Immature natural killer cell (primary cell): ENCODE data around the gene SPTLC2. TPM values are rescaled to one million over a fixed set of nuclear protein-coding genes. Genes with fewer than 3 reads are reported as not detected.
A peak's percentile ranks its signal among the peaks of the same experiment; 100 is the strongest.

Source experiments
- DNase-seq, 3 donors: peaks; one replicate each; pipeline ENCODE4 v3.0.0; 2022; ENCODE audit warnings: mixed read lengths in 1 of 3
- H3K27ac Mint-ChIP-seq, 6 donors: one replicate each; pipeline ENCODE4 v1.8.0; 2020; ENCODE audit warnings: mixed read lengths in 6 of 6, mild to moderate bottlenecking in 5 of 6, inconsistent platforms in 4 of 6, moderate library complexity in 3 of 6
- H3K27me3 Mint-ChIP-seq, 3 donors: one replicate each; pipeline ENCODE4 v1.8.0; 2020 to 2021; ENCODE audit warnings: low read depth in 3 of 3, mild to moderate bottlenecking in 3 of 3, mixed read lengths in 3 of 3, moderate library complexity in 3 of 3, inconsistent platforms in 1 of 3
- H3K36me3 Mint-ChIP-seq, 3 donors: one replicate each; pipeline ENCODE4 v1.8.0; 2020; ENCODE audit warnings: mixed read lengths in 3 of 3, inconsistent platforms in 2 of 3, mild to moderate bottlenecking in 2 of 3
- H3K4me1 Mint-ChIP-seq, 2 donors: one replicate each; pipeline ENCODE4 v1.8.0; 2020; ENCODE audit warnings: inconsistent platforms in 2 of 2, mild to moderate bottlenecking in 2 of 2, mixed read lengths in 2 of 2, moderate library complexity in 1 of 2
- H3K4me3 Mint-ChIP-seq, 5 donors: one replicate each; pipeline ENCODE4 v1.8.0; 2020; ENCODE audit warnings: mild to moderate bottlenecking in 5 of 5, mixed read lengths in 5 of 5, inconsistent platforms in 3 of 5, moderate library complexity in 3 of 5
- H3K9me3 Mint-ChIP-seq, 6 donors: one replicate each; pipeline ENCODE4 v1.8.0; 2020; ENCODE audit warnings: mild to moderate bottlenecking in 6 of 6, mixed read lengths in 6 of 6, inconsistent platforms in 4 of 6, moderate library complexity in 3 of 6
- polyA plus RNA-seq, 3 donors: library from polyadenylated mRNA; unstranded; fragments of 300-500 nt; fragmentation: Illumina TruSeq; gene quantifications; one replicate each; pipeline ENCODE4 v1.2.3, GENCODE V29; 2021

SPTLC2 gene
- polyA plus RNA-seq, 3 donors from 2014 or later: 25.2 to 35.2 (median 32.3) TPM

GRCh38 chr14:77470224-77470870 lies 146.1 kb downstream of the SPTLC2 start:
- H3K36me3 Mint-ChIP-seq: peaks cover 6 to 31% (median 18%) of the 10 kb centered on the region in 3 donors
- no peak overlapping the region for H3K4me3 Mint-ChIP-seq
- H3K9me3 Mint-ChIP-seq: no peaks in the 10 kb centered on the region
- no peak overlapping the region for H3K27ac Mint-ChIP-seq
- peaks cover 0 to 4% (median 2%) of the 10 kb centered on the region in 3 donors for H3K27me3 Mint-ChIP-seq
- no peak for DNase-seq
- no peaks in the 10 kb centered on the region for H3K4me1 Mint-ChIP-seq

GRCh38 chr14:77469539-77469938 lies 146.9 kb downstream of the SPTLC2 start:
- DNase-seq: no peak
- Mint-ChIP-seq H3K36me3 (peaks cover 12 to 39% (median 18%) of the 10 kb centered on the region in 3 donors), H3K4me1 (no peaks in the 10 kb centered on the region), H3K27me3 (peaks cover 0 to 3% (median 0%) of the 10 kb centered on the region in 3 donors), H3K9me3 (no peaks in the 10 kb centered on the region), H3K4me3 (no peak overlapping the region), H3K27ac (no peak overlapping the region)

DNA sequence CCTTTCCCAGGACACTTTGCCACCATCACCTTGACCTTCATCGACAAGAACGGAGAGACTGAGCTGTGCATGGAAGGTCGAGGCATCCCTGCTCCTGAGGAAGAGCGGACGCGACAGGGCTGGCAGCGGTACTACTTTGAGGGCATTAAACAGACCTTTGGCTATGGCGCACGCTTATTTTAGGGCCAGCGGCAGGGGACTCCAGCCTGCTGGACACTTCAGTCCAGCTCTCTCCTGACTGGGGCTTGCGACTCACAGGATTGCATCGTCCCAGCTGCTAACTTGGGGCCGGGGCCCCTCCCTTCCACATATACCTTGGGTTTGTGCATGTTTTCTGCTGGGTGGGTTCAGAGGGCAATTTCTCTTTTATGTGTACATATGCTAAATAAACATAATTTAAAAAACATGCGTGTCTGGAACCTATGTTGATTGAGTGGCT lies 147.4 kb downstream of the SPTLC2 start:
- no peak overlapping the region for H3K27ac Mint-ChIP-seq
- H3K9me3 Mint-ChIP-seq: no peaks in the 10 kb centered on the region
- H3K27me3 Mint-ChIP-seq: no peaks in the 10 kb centered on the region
- no peak for DNase-seq
- H3K4me1 Mint-ChIP-seq: no peaks in the 10 kb centered on the region
- no peak overlapping the region for H3K4me3 Mint-ChIP-seq
- H3K36me3 Mint-ChIP-seq: peaks cover 12 to 42% (median 18%) of the 10 kb centered on the region in 3 donors

- no peak for DNase-seq
- H3K4me1 Mint-ChIP-seq: no peaks in the 10 kb centered on the region
- no peak overlapping the region for H3K27ac Mint-ChIP-seq
- no peaks in the 10 kb centered on the region for H3K9me3 Mint-ChIP-seq
- no peak overlapping the region for H3K4me3 Mint-ChIP-seq
- H3K27me3 Mint-ChIP-seq: no peaks in the 10 kb centered on the region
- peaks cover 12 to 47% (median 23%) of the 10 kb centered on the region in 3 donors for H3K36me3 Mint-ChIP-seq
Measured at GRCh38 chr14:77467801-77468200, 148.6 kb downstream of the SPTLC2 start.

GRCh38 chr14:77459072-77459723 lies 157.2 kb downstream of the SPTLC2 start:
- peaks cover 2 to 14% (median 4%) of the 10 kb centered on the region in 3 donors for H3K27me3 Mint-ChIP-seq
- DNase-seq: peak; percentile 32 to 46 (median 45)
- peaks cover 44 to 47% of the 10 kb centered on the region in 2 donors for H3K4me1 Mint-ChIP-seq
- peak overlapping the region; percentile 85 to 100 (median 98) for H3K27ac Mint-ChIP-seq
- H3K4me3 Mint-ChIP-seq: peak overlapping the region; percentile 99 to 100 (median 100)
- no peaks in the 10 kb centered on the region for H3K9me3 Mint-ChIP-seq
- H3K36me3 Mint-ChIP-seq: peaks cover 5 to 32% (median 23%) of the 10 kb centered on the region in 3 donors

GRCh38 chr14:77458249-77458950 lies 158.0 kb downstream of the SPTLC2 start:
- H3K27ac Mint-ChIP-seq: peak overlapping the region; percentile 92 to 100 (median 99)
- H3K27me3 Mint-ChIP-seq: peaks cover 2 to 14% (median 4%) of the 10 kb centered on the region in 3 donors
- peaks cover 44 to 47% of the 10 kb centered on the region in 2 donors for H3K4me1 Mint-ChIP-seq
- H3K36me3 Mint-ChIP-seq: peaks cover 5 to 28% (median 18%) of the 10 kb centered on the region in 3 donors
- peak in 2 of 3 donors; percentile 19 to 30 for DNase-seq
- peak overlapping the region; percentile 99 to 100 (median 100) for H3K4me3 Mint-ChIP-seq
- no peaks in the 10 kb centered on the region for H3K9me3 Mint-ChIP-seq

DNA sequence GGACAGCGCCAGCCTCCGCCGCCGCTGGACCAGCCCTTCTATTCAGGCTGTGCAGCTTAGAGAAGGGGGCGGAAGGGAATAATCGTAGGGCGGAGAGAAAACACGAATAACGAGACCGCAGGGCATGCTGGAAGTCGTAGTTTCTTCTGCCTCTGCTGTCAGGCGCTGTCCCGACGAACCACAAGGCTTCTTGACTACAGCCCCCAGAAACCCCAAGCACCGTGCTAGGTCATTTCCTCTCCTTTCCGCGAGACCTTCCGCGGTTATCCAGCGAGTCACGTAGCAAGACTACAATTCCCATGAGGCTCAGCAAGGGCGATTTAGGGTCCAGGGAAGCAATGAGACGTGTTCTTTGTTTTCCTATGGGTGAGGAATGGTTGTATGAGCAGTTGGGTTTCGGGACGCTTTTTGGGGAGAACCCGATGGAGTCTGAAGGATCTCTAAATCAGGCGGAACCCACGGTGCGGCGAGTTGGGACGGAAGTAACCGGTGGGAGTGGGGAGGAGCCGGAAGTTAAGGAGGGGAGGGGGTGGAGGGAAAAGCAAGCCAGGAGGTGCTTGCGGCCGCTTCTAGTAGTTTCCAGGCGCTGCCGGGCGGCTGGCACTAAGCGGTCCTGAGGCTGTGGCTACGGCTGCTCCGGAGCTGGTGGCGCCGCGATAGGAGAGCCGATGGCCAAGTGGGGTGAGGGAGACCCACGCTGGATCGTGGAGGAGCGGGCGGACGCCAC lies 158.8 kb downstream of the SPTLC2 start, which contains the start of the genes AHSA1 and VIPAS39:
TSS of gene AHSA1 (plus strand) at position 572 of the 727 bp plus-strand sequence. CDS start at position 669, 97 bp downstream.
TSS of gene VIPAS39 (minus strand) at position 80 of the 727 bp plus-strand sequence. CDS start 3,499 bp downstream, outside the sequence.
- Mint-ChIP-seq H3K9me3 (no peaks in the 10 kb centered on the region), H3K36me3 (peaks cover 9 to 33% (median 16%) of the 10 kb centered on the region in 3 donors), H3K4me3 (peak within 1 kb of the TSS; percentile 99 to 100 (median 100)), H3K27me3 (peaks cover 2 to 14% (median 4%) of the 10 kb centered on the region in 3 donors), H3K27ac (peak within 1 kb of the TSS; percentile 92 to 100 (median 99)), H3K4me1 (peaks cover 44 to 47% of the 10 kb centered on the region in 2 donors)
- DNase-seq: peak; percentile 95 to 96 (median 95)

DNA sequence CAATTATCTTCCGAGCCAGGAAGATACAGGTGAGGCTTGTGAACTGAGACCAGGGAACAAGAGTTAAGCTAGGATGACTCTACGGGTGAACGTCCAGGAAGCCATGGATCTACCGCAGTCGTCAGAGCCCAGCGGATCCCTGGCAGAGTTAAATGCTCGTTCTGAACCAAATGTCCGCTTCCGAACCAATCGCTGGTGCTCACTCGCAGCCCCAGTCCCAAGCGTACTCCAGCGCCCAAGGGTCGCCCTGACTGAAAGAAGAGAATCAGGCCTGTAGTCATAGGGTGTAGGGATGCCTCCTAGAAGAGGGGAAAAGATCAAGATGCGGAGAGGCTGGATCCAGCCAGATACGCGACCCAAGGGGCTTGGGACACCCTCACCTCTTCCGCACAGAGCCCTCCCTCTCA lies 159.3 kb downstream of the SPTLC2 start:
- peaks cover 2 to 14% (median 4%) of the 10 kb centered on the region in 3 donors for H3K27me3 Mint-ChIP-seq
- peaks cover 44 to 47% of the 10 kb centered on the region in 2 donors for H3K4me1 Mint-ChIP-seq
- H3K36me3 Mint-ChIP-seq: peaks cover 11 to 30% (median 15%) of the 10 kb centered on the region in 3 donors
- no peak for DNase-seq
- H3K4me3 Mint-ChIP-seq: peak overlapping the region; percentile 99 to 100 (median 100)
- no peaks in the 10 kb centered on the region for H3K9me3 Mint-ChIP-seq
- peak overlapping the region; percentile 92 to 100 (median 99) for H3K27ac Mint-ChIP-seq

Other genes with a start within 250 kb of the SPTLC2 start
- 1 to 10 TPM; 2.4 to 4.6 (median 2.6) TPM for gene TMED8, start 239.5 kb downstream of the SPTLC2 start, polyA plus RNA-seq
- under 1 TPM in 1 of 3 donors, not detected in 2; 0.40 TPM for gene SAMD15, start 239.3 kb downstream of the SPTLC2 start, polyA plus RNA-seq
- gene NOXRED1, start 193.1 kb downstream of the SPTLC2 start, polyA plus RNA-seq: not detected
- gene VIPAS39, start 159.0 kb downstream of the SPTLC2 start, polyA plus RNA-seq: 1 to 10 TPM; 6.6 to 9.8 (median 9.2) TPM
- 100 to 1,000 TPM in 2 of 3 donors, 10 to 100 TPM in 1; 94.2 to 149 (median 103) TPM for gene AHSA1, start 158.5 kb downstream of the SPTLC2 start, polyA plus RNA-seq
- not detected for gene ISM2, start 117.8 kb downstream of the SPTLC2 start, polyA plus RNA-seq
- gene ALKBH1, start 91.4 kb upstream of the SPTLC2 start, polyA plus RNA-seq: 1 to 10 TPM; 3.3 to 6.2 (median 4.3) TPM
- gene SLIRP, start 91.5 kb upstream of the SPTLC2 start, polyA plus RNA-seq: 100 to 1,000 TPM; 184 to 228 (median 211) TPM
- gene SNW1, start 144.5 kb upstream of the SPTLC2 start, polyA plus RNA-seq: 10 to 100 TPM; 57.0 to 82.9 (median 57.0) TPM
- gene ADCK1, start 183.5 kb upstream of the SPTLC2 start, polyA plus RNA-seq: 10 to 100 TPM in 1 of 3 donors, 1 to 10 TPM in 2; 3.8 to 14.7 (median 8.7) TPM